Measurements from ENCODE around the gene ST6GALNAC1.

DNA sequence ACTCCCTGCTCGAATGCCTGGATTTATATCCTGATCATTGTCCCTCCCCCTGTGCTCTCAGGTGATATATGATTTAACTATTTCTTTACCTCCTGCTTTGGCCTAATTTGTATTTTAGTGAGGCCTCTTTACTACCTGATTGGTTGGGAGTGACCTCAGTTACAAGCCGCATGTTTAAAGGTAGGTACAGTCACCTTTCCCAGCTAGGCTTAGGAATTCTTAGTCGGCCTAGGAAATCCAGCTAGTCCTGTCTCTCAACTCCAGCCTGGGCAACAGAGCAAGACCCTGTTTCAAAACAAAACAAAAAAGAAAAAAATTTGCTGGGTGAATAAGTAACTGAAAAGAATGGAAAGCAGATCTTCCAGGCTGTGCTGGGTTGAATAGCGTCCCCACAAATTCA lies 31.1 kb downstream of the ST6GALNAC1 start:
- TF ChIP-seq, protein P1, sequence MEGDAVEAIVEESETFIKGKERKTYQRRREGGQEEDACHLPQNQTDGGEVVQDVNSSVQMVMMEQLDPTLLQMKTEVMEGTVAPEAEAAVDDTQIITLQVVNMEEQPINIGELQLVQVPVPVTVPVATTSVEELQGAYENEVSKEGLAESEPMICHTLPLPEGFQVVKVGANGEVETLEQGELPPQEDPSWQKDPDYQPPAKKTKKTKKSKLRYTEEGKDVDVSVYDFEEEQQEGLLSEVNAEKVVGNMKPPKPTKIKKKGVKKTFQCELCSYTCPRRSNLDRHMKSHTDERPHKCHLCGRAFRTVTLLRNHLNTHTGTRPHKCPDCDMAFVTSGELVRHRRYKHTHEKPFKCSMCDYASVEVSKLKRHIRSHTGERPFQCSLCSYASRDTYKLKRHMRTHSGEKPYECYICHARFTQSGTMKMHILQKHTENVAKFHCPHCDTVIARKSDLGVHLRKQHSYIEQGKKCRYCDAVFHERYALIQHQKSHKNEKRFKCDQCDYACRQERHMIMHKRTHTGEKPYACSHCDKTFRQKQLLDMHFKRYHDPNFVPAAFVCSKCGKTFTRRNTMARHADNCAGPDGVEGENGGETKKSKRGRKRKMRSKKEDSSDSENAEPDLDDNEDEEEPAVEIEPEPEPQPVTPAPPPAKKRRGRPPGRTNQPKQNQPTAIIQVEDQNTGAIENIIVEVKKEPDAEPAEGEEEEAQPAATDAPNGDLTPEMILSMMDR (IDR thresholded peaks at IDR 0.05): no peak
- no peak for TF ChIP-seq ZFX (IDR thresholded peaks at IDR 0.05; ENCODE audit: borderline replicate concordance)
